ENCODE measurements around the gene PLCH2.

- TF ChIP-seq POLR2AphosphoS5 (IDR thresholded peaks at IDR 0.05; ENCODE audit: insufficient read depth in 1 of 2, low read depth in 1 of 2) = no peak
- TF ChIP-seq CTCF (IDR thresholded peaks at IDR 0.05) = no peak
- no peak for TF ChIP-seq POLR2A (IDR thresholded peaks at IDR 0.05)
Observed at GRCh38 chr1:2471587-2472001, 4.5 kb upstream of the PLCH2 start.
